Activated CD4-positive, alpha-beta T cell treated with anti-CD3 and anti-CD28 coated beads, Interleukin-10, Interleukin-2, amounts not matched to agents 100 ng/mL and 50 ng/mL, durations not matched to agents 16 hours and 8 hours (primary cell): ENCODE data around the gene BANF2.

Source experiments
- DNase-seq: peaks from one replicate; pipeline ENCODE4 v3.0.0-alpha.2; 2020

Gene BANF2

GRCh38 chr20:17741220-17741619 is 41.5 kb downstream of the BANF2 start:
- no peak for DNase-seq

- DNase-seq = no peak
Measured at GRCh38 chr20:17742731-17743130, 43.0 kb downstream of the BANF2 start.

- no peak for DNase-seq
Measured at GRCh38 chr20:17743677-17744076, 43.9 kb downstream of the BANF2 start.

GRCh38 chr20:17747431-17747846 is 47.7 kb downstream of the BANF2 start:
- peak; percentile 2 for DNase-seq

- no peak for DNase-seq
Measured at GRCh38 chr20:17748279-17748678, 48.5 kb downstream of the BANF2 start.

GRCh38 chr20:17749626-17749977 is 49.8 kb downstream of the BANF2 start:
- no peak for DNase-seq

- no peak for DNase-seq
Measured at GRCh38 chr20:17749978-17750721, 50.4 kb downstream of the BANF2 start.

GRCh38 chr20:17750722-17751045 is 50.9 kb downstream of the BANF2 start:
- DNase-seq = no peak

- no peak for DNase-seq
Measured at GRCh38 chr20:17751640-17752039, 51.9 kb downstream of the BANF2 start.

GRCh38 chr20:17752459-17752858 is 52.7 kb downstream of the BANF2 start:
- DNase-seq = no peak

GRCh38 chr20:17753516-17753915 is 53.8 kb downstream of the BANF2 start:
- no peak for DNase-seq

GRCh38 chr20:17756529-17756928 is 56.8 kb downstream of the BANF2 start:
- no peak for DNase-seq

- no peak for DNase-seq
Measured at GRCh38 chr20:17757496-17757895, 57.7 kb downstream of the BANF2 start.

- no peak for DNase-seq
Measured at GRCh38 chr20:17758010-17758409, 58.2 kb downstream of the BANF2 start.

GRCh38 chr20:17758512-17758911 is 58.7 kb downstream of the BANF2 start:
- DNase-seq = no peak

GRCh38 chr20:17759449-17759848 is 59.7 kb downstream of the BANF2 start:
- DNase-seq = no peak

- no peak for DNase-seq
Measured at GRCh38 chr20:17761604-17762003, 61.8 kb downstream of the BANF2 start.

- DNase-seq = no peak
Measured at GRCh38 chr20:17762243-17762872, 62.6 kb downstream of the BANF2 start.

- no peak for DNase-seq
Measured at GRCh38 chr20:17762873-17763557, 63.2 kb downstream of the BANF2 start.

- DNase-seq = no peak
Measured at GRCh38 chr20:17765017-17765416, 65.3 kb downstream of the BANF2 start.

GRCh38 chr20:17765584-17765983 is 65.8 kb downstream of the BANF2 start:
- no peak for DNase-seq

GRCh38 chr20:17766226-17766625 is 66.5 kb downstream of the BANF2 start:
- no peak for DNase-seq

- no peak for DNase-seq
Measured at GRCh38 chr20:17767624-17768023, 67.9 kb downstream of the BANF2 start.

- DNase-seq = no peak
Measured at GRCh38 chr20:17768271-17768670, 68.5 kb downstream of the BANF2 start.
